ENCODE measurements around the gene PRAMEF1.
"Not testable (repeated sequence)": the region's sequence is repeated elsewhere in the genome, so short reads cannot be mapped to it uniquely, and the experiment has no call there.

PRAMEF1 gene

DNA sequence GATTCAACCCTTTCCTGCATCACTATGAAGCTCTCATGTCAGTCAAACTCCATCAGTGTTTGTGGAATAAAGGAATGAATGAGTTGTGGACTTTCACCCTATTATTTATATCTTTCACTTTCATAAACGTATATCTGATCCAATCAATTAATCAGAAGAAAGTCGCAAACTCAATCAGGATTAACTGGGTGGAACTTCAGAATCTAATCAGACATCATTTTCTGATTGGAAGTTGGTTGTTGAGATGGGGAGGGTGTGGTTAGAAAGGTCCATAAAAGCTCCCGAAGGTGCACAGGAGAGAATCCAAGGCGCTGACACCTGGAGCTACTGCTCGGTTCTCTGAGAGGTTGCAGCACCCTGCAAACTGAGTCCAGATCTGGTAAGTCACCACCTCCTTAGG is 17.8 kb upstream of the PRAMEF1 start, which contains the start of gene PRAMEF12:
TSS of gene PRAMEF12 (plus strand) at position 301 of the 400 bp plus-strand sequence. CDS start 1,130 bp downstream, outside the sequence.
- H3K4me1 ChIP-seq (ENCODE audit: control insufficient read depth in 5 of 5, insufficient read depth in 5 of 5, low read length in 5 of 5), result no peaks in the 10 kb centered on the region
- no peak within 1 kb of the TSS for H3K9ac ChIP-seq (ENCODE audit: low read length in 5 of 5)
- H3K27me3 ChIP-seq (ENCODE audit: control insufficient read depth in 5 of 5, insufficient read depth in 4 of 5, low read length in 5 of 5), result peaks cover 0 to 18% (median 10%) of the 10 kb centered on the region in 5 donors

DNA sequence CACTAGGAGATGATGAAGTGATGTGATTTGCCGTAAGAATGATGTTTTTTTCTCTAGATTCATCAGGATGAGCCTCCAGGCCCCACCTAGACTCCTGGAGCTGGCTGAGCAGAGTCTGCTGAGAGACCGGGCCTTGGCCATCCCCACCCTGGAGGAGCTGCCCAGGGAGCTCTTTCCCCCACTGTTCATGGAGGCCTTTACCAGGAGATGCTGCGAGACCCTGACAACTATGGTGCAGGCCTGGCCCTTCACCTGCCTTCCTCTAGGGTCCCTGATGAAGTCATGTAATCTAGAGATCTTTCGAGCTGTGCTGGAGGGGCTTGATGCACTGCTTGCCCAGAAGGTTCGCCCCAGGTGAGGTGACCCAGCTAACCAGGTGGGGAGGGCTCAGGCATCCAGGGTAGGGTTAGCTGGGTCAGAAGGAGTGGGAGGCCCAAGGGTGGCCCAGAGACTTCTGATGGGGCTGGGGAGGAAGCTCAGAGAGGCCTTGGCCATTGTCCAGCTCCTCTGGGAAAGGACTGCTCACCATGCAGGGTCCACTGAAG is 16.3 kb upstream of the PRAMEF1 start:
- no peak overlapping the region for H3K4me3 ChIP-seq (ENCODE audit: low read depth in 1 of 5, low read length in 5 of 5)
- H3K27me3 ChIP-seq (ENCODE audit: control insufficient read depth in 5 of 5, insufficient read depth in 4 of 5, low read length in 5 of 5), result peaks cover 0 to 14% (median 7%) of the 10 kb centered on the region in 5 donors
- H3K4me1 ChIP-seq (ENCODE audit: control insufficient read depth in 5 of 5, insufficient read depth in 5 of 5, low read length in 5 of 5), result no peaks in the 10 kb centered on the region
- H3K9ac ChIP-seq (ENCODE audit: low read length in 5 of 5), result no peak overlapping the region
- H3K9me3 ChIP-seq (ENCODE audit: control insufficient read depth in 5 of 5, low read length in 5 of 5), result peaks cover 0 to 3% (median 0%) of the 10 kb centered on the region in 5 donors
- H3K27ac ChIP-seq (ENCODE audit: low read depth, low read length), result no peak overlapping the region
- H3K36me3 ChIP-seq (ENCODE audit: control insufficient read depth in 5 of 5, insufficient read depth in 5 of 5, low read length in 5 of 5), result no peaks in the 10 kb centered on the region

More for the DNA sequence above, 17.8 kb upstream of the PRAMEF1 start, which contains the start of gene PRAMEF12:
- H3K9me3 ChIP-seq (ENCODE audit: control insufficient read depth in 5 of 5, low read length in 5 of 5), result peaks cover 0 to 3% (median 0%) of the 10 kb centered on the region in 5 donors
- no peak within 1 kb of the TSS for H3K4me3 ChIP-seq (ENCODE audit: low read depth in 1 of 5, low read length in 5 of 5)
- H3K27ac ChIP-seq (ENCODE audit: low read depth, low read length), result no peak within 1 kb of the TSS
- no peaks in the 10 kb centered on the region for H3K36me3 ChIP-seq (ENCODE audit: control insufficient read depth in 5 of 5, insufficient read depth in 5 of 5, low read length in 5 of 5)

DNA sequence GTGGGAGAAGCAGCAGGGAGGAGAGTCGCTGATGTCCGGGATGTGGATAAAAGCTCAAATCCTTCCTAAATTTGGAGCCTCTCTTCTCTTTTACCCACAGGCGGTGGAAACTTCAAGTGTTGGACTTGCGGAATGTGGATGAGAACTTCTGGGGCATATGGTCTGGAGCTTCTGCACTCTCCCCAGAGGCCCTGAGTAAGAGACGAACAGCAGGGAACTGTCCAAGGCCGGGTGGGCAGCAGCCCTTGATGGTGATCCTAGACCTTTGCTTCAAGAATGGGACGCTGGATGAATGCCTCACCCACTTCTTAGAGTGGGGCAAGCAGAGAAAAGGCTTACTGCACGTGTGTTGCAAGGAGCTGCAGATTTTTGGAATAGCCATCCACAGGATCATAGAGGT is 15.8 kb upstream of the PRAMEF1 start:
- Histone ChIP-seq H3K9ac (ENCODE audit: low read length in 5 of 5) (no peak overlapping the region), H3K36me3 (ENCODE audit: control insufficient read depth in 5 of 5, insufficient read depth in 5 of 5, low read length in 5 of 5) (no peaks in the 10 kb centered on the region), H3K4me3 (ENCODE audit: low read depth in 1 of 5, low read length in 5 of 5) (no peak overlapping the region), H3K27me3 (ENCODE audit: control insufficient read depth in 5 of 5, insufficient read depth in 4 of 5, low read length in 5 of 5) (peaks cover 0 to 10% (median 7%) of the 10 kb centered on the region in 5 donors), H3K4me1 (ENCODE audit: control insufficient read depth in 5 of 5, insufficient read depth in 5 of 5, low read length in 5 of 5) (no peaks in the 10 kb centered on the region), H3K27ac (ENCODE audit: low read depth, low read length) (no peak overlapping the region), H3K9me3 (ENCODE audit: control insufficient read depth in 5 of 5, low read length in 5 of 5) (peaks cover 0 to 3% (median 0%) of the 10 kb centered on the region in 5 donors)

DNA sequence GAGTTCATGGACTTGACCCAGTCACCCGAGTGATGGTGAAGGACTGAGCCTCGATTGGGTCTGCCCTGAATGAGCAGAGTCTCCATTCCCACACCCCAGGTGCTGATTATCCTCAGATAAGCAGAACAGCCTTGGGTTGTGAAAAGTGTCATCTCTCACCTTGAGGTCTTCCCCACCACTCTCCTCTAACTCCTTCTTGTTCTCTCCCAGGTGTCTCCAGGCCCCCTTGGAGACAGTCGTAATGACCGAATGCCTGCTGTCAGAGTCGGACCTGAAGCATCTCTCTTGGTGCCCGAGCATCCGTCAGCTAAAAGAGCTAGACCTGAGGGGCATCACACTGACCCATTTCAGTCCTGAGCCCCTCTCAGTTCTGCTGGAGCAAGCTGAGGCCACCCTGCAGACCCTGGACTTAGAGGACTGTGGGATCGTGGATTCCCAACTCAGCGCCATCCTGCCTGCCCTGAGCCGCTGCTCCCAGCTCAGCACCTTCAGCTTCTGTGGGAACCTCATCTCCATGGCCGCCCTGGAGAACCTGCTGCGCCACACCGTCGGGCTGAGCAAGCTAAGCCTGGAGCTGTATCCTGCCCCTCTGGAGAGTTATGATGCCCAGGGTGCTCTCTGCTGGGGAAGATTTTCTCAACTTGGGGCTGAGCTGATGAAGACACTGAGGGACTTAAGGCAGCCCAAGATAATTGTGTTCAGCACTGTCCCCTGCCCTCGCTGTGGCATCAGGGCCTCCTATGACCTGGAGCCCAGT is 14.2 kb upstream of the PRAMEF1 start:
- H3K27ac ChIP-seq (ENCODE audit: low read depth, low read length), result no peak overlapping the region
- H3K4me1 ChIP-seq (ENCODE audit: control insufficient read depth in 5 of 5, insufficient read depth in 5 of 5, low read length in 5 of 5), result no peaks in the 10 kb centered on the region
- no peaks in the 10 kb centered on the region for H3K36me3 ChIP-seq (ENCODE audit: control insufficient read depth in 5 of 5, insufficient read depth in 5 of 5, low read length in 5 of 5)
- no peak overlapping the region for H3K9ac ChIP-seq (ENCODE audit: low read length in 5 of 5)
- peaks cover 0 to 8% (median 0%) of the 10 kb centered on the region in 5 donors for H3K27me3 ChIP-seq (ENCODE audit: control insufficient read depth in 5 of 5, insufficient read depth in 4 of 5, low read length in 5 of 5)
- no peak overlapping the region for H3K4me3 ChIP-seq (ENCODE audit: low read depth in 1 of 5, low read length in 5 of 5)
- peaks cover 0 to 3% (median 0%) of the 10 kb centered on the region in 5 donors for H3K9me3 ChIP-seq (ENCODE audit: control insufficient read depth in 5 of 5, low read length in 5 of 5)

DNA sequence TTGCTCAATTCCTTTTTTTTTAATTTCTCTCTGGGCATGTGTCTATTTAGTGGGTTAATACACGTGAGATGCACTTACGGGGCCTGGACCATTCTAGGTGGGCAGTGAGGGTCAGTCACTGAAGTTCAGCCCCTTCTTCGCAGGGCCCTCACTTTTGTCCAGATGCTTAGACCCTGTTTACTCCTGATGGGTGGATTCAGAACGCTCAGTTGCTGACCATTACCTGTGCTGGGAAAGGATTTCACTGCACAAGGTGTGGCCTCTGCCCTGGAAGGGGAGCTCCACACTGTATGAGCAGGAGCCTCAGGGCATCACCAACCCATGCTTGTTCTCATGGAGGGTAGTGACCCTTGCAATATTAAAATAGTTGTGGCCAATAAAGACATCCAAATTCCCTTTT is 13.1 kb upstream of the PRAMEF1 start:
- no peak overlapping the region for H3K9ac ChIP-seq (ENCODE audit: low read length in 5 of 5)
- no peaks in the 10 kb centered on the region for H3K36me3 ChIP-seq (ENCODE audit: control insufficient read depth in 5 of 5, insufficient read depth in 5 of 5, low read length in 5 of 5)
- H3K27me3 ChIP-seq (ENCODE audit: control insufficient read depth in 5 of 5, insufficient read depth in 4 of 5, low read length in 5 of 5), result peaks cover 0 to 8% (median 0%) of the 10 kb centered on the region in 5 donors
- H3K9me3 ChIP-seq (ENCODE audit: control insufficient read depth in 5 of 5, low read length in 5 of 5), result peaks cover 0 to 3% (median 0%) of the 10 kb centered on the region in 5 donors
- no peak overlapping the region for H3K4me3 ChIP-seq (ENCODE audit: low read depth in 1 of 5, low read length in 5 of 5)
- no peaks in the 10 kb centered on the region for H3K4me1 ChIP-seq (ENCODE audit: control insufficient read depth in 5 of 5, insufficient read depth in 5 of 5, low read length in 5 of 5)
- H3K27ac ChIP-seq (ENCODE audit: low read depth, low read length), result no peak overlapping the region

DNA sequence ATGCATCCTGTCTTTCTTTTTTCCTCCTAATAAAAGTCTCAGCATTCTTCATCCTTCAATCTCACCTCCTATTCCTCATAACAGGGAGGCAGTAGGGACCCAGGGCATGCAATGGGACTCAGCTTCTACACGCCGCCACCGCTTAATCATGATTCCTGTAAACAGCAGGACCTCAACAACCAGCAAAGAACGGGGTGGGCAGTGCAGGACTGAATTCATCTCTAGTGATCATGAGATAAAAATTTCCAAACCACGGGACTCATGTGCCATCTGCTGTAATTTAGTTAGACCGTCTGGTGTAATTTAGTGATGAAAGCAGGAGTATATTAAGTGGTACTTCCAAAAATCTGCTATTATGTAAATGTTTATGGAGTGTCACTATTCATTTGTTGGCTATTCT is 12.3 kb upstream of the PRAMEF1 start:
- no peaks in the 10 kb centered on the region for H3K36me3 ChIP-seq (ENCODE audit: control insufficient read depth in 5 of 5, insufficient read depth in 5 of 5, low read length in 5 of 5)
- peaks cover 0 to 7% (median 0%) of the 10 kb centered on the region in 5 donors for H3K9me3 ChIP-seq (ENCODE audit: control insufficient read depth in 5 of 5, low read length in 5 of 5)
- H3K27ac ChIP-seq (ENCODE audit: low read depth, low read length), result no peak overlapping the region
- H3K4me3 ChIP-seq (ENCODE audit: low read depth in 1 of 5, low read length in 5 of 5), result no peak overlapping the region
- H3K27me3 ChIP-seq (ENCODE audit: control insufficient read depth in 5 of 5, insufficient read depth in 4 of 5, low read length in 5 of 5), result peaks cover 0 to 8% (median 0%) of the 10 kb centered on the region in 5 donors
- H3K4me1 ChIP-seq (ENCODE audit: control insufficient read depth in 5 of 5, insufficient read depth in 5 of 5, low read length in 5 of 5), result no peaks in the 10 kb centered on the region
- H3K9ac ChIP-seq (ENCODE audit: low read length in 5 of 5), result no peak overlapping the region

DNA sequence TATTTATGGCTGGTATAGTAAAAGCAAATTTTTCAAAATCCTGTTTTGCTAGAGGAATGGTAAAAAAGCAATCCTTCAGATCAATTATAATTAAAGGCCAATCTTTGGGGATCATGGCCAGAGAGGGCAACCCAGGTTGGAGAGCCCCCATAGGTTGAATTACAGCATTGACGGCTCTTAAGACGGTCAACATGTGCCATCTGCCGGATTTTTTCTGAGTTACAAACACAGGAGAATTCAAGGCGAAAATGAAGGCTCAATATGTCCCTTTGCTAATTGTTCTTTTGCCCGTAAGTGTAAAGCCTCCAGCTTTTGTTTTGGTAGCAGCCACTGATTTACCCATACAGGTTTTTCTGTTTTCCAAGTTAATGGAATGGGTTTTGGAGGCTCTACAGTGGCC is 9.7 kb upstream of the PRAMEF1 start:
- not testable (repeated sequence) for H3K27ac ChIP-seq (ENCODE audit: low read depth, low read length); H3K27me3 ChIP-seq (ENCODE audit: control insufficient read depth in 5 of 5, insufficient read depth in 4 of 5, low read length in 5 of 5); H3K4me1 ChIP-seq (ENCODE audit: control insufficient read depth in 5 of 5, insufficient read depth in 5 of 5, low read length in 5 of 5); H3K36me3 ChIP-seq (ENCODE audit: control insufficient read depth in 5 of 5, insufficient read depth in 5 of 5, low read length in 5 of 5); H3K4me3 ChIP-seq (ENCODE audit: low read depth in 1 of 5, low read length in 5 of 5); H3K9ac ChIP-seq (ENCODE audit: low read length in 5 of 5)
- peaks cover 0 to 29% (median 15%) of the 10 kb centered on the region in 5 donors for H3K9me3 ChIP-seq (ENCODE audit: control insufficient read depth in 5 of 5, low read length in 5 of 5)

DNA sequence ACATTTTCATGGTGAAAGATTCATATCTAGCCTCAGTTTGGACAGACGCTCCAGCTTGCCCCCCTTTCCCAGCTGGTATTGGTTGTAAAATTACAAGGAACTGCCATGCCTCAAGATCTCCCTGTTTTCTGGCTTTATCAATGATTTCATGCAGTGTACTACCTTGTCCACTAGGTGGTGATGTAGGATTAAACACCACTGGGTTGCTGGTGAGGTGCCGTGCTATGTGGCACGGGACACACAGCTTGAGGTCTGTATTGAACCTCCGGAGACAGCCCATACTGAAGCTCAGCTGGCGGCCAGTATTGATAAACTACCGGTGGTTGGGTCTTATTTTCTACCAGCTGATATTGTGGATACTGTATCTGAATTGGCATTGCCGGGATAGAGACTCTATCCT is 7.4 kb upstream of the PRAMEF1 start:
- H3K4me3 ChIP-seq (ENCODE audit: low read depth in 1 of 5, low read length in 5 of 5); H3K36me3 ChIP-seq (ENCODE audit: control insufficient read depth in 5 of 5, insufficient read depth in 5 of 5, low read length in 5 of 5); H3K27ac ChIP-seq (ENCODE audit: low read depth, low read length); H3K27me3 ChIP-seq (ENCODE audit: control insufficient read depth in 5 of 5, insufficient read depth in 4 of 5, low read length in 5 of 5); H3K9ac ChIP-seq (ENCODE audit: low read length in 5 of 5); H3K4me1 ChIP-seq (ENCODE audit: control insufficient read depth in 5 of 5, insufficient read depth in 5 of 5, low read length in 5 of 5): not testable (repeated sequence)
- H3K9me3 ChIP-seq (ENCODE audit: control insufficient read depth in 5 of 5, low read length in 5 of 5), result peaks cover 0 to 31% (median 15%) of the 10 kb centered on the region in 5 donors

DNA sequence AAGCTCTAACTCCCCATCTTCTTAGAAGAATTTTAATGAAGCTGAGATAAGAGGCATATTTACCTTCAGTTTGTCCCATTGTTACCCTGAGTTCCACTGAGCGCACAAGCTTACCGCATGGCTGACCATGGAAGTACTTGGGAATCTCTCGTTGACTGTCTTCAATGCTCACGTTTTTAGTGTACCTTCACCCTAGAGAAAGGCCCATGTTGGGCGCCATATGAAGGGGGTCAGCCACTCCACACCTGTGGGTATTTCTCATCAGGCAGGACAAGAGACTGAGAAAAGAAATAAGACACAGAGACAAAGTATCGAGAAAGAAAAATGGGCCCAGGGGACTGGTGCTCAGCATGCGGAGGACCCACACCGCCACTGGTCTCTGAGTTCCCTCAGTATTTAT is 6.5 kb upstream of the PRAMEF1 start:
- not testable (repeated sequence) for H3K9ac ChIP-seq (ENCODE audit: low read length in 5 of 5); H3K4me3 ChIP-seq (ENCODE audit: low read depth in 1 of 5, low read length in 5 of 5); H3K36me3 ChIP-seq (ENCODE audit: control insufficient read depth in 5 of 5, insufficient read depth in 5 of 5, low read length in 5 of 5); H3K27ac ChIP-seq (ENCODE audit: low read depth, low read length); H3K4me1 ChIP-seq (ENCODE audit: control insufficient read depth in 5 of 5, insufficient read depth in 5 of 5, low read length in 5 of 5); H3K27me3 ChIP-seq (ENCODE audit: control insufficient read depth in 5 of 5, insufficient read depth in 4 of 5, low read length in 5 of 5)
- H3K9me3 ChIP-seq (ENCODE audit: control insufficient read depth in 5 of 5, low read length in 5 of 5), result peaks cover 0 to 31% (median 15%) of the 10 kb centered on the region in 5 donors

DNA sequence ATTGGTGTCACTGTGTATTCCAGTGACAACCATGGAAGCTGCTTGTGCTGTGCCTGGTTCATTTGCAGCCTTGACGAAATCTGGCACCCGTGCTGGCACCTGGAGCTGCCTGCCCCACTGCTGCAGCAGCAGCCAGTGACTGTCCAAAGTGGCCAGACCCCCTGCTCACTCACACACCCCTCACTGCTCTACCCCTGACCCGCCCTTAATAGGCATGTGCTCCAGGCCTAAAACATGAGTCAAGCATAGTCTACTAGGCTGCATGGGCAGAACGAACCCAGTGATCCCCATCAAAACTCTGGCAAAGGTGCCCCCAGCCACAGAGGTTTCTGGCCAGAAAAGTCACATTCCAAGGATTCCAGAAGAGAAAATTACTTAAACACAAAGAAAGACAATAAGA is 7.7 kb downstream of the PRAMEF1 start:
- Histone ChIP-seq H3K4me3 (ENCODE audit: low read depth in 1 of 5, low read length in 5 of 5) (no peak overlapping the region), H3K27me3 (ENCODE audit: control insufficient read depth in 5 of 5, insufficient read depth in 4 of 5, low read length in 5 of 5) (no peaks in the 10 kb centered on the region), H3K9ac (ENCODE audit: low read length in 5 of 5) (no peak overlapping the region), H3K9me3 (ENCODE audit: control insufficient read depth in 5 of 5, low read length in 5 of 5) (no peaks in the 10 kb centered on the region), H3K27ac (ENCODE audit: low read depth, low read length) (no peak overlapping the region), H3K36me3 (ENCODE audit: control insufficient read depth in 5 of 5, insufficient read depth in 5 of 5, low read length in 5 of 5) (no peaks in the 10 kb centered on the region), H3K4me1 (ENCODE audit: control insufficient read depth in 5 of 5, insufficient read depth in 5 of 5, low read length in 5 of 5) (no peaks in the 10 kb centered on the region)

All from subcutaneous abdominal adipose tissue (tissue), 5 donors.